GM18505 (cell line): ENCODE measurements around the gene PCYT2.

ENCODE experiments used
- ATAC-seq: cut with Tn5 transposase; IDR thresholded peaks from one replicate; pipeline ENCODE4 v1.9.1; 2021; ENCODE audit not compliant: unreplicated experiment
- POLR2A ChIP-seq: IDR thresholded peaks from 4 replicates; pipeline ENCODE4 v1.6.1; 2011; ENCODE audit warnings: borderline replicate concordance; ENCODE audit not compliant: insufficient read depth, insufficient read length; ENCODE audit errors: extremely low read depth

Gene PCYT2

DNA sequence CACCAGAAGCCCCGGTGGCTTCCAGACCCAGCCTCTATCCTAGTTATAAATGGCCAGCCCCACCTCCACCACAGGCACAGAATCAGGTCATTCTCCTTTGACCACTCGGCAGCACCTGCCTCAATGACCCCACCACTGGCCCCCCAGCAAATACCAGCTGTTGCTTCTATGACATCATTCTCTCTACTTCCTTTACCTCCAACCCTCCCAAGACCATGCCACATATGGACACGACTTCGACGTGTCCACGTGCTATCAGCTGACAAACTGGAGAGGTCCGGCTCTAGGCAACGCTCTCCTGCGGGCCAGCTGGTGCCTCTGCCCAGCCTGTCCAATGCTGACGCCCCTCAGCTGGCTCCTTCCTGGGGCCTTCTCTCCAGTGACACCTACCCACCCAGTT, 25.7 kb downstream of the PCYT2 start:
- ATAC-seq = no peak
- TF ChIP-seq POLR2A = peak; percentile 9

DNA sequence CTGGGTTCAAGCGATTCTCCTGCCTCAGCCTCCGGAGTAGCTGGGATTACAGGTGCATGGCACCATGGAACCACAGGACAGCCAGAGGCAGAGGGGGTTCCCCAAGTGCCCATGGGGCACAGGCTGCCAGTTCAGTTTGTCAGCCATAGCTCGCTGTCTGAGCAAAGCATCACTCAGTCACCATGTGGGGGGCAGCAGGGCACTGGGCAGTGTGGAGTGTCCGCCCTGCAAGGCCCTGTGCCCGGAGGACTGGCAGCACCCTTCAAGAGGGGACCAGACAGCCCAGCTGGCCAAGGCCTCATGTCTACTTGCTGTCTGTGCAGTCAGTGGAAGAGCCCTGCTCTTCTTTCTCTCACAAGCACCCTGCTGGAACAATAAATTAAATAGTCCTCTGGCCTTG, 26.2 kb downstream of the PCYT2 start:
- TF ChIP-seq POLR2A = no peak
- no peak for ATAC-seq

DNA sequence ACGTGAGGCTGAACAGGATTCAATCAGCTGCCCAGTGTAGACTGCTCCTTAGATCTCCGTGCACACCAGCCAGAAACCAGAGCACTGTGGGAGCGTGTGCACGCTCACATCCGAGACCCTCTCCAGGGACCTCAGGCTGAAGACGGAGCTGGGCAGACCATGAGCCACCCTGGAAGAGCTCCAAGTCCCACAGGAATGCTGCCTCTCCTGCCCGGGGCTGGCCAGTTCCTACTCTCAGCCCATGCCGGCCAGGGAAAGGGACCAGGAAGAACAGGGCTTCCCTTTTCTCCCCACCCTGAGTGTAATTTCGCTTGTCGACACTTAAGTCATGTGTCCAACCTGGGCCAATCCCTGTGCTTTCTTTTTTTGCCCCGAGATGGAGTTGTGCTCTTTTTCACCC, 26.7 kb downstream of the PCYT2 start:
- TF ChIP-seq POLR2A = no peak
- no peak for ATAC-seq

DNA sequence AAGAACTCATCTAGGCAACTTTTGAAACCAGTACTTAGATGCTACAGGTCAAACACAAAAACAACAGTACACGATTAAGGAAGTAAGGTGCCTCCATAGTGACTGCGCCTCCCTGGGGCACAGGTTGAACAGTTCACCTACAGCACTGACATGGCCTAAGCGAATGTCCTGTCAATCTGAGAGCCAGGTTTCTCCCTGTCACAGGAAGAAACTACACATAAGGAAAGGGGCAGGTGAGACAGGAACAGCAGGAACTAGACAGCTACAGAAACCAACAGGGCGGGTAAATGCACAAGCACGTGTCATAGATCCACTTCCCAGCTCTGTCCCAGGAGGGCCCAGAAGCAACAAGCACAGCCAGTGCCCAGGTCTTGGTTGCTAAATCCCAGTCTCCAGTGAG, 32.1 kb downstream of the PCYT2 start:
- TF ChIP-seq POLR2A = no peak
- no peak for ATAC-seq

DNA sequence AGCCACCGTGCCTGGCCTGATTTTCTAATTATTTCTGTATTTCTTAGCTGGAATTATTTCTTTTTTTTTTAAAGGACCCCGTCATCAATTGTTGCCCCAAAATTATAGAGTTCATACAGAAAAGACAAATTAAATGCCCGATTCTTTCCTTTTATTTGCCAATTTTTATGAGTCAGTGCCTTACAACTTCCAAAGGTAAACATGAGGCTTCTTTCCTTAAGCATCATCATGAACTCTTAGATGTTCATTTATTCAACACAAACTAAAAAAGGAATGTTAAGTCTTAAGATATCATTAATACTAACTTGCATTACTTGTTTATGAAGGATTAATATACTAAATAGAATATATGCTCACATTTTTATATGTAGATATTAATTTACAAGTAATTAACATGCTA, 32.9 kb downstream of the PCYT2 start:
- no peak for ATAC-seq
- TF ChIP-seq POLR2A = no peak

DNA sequence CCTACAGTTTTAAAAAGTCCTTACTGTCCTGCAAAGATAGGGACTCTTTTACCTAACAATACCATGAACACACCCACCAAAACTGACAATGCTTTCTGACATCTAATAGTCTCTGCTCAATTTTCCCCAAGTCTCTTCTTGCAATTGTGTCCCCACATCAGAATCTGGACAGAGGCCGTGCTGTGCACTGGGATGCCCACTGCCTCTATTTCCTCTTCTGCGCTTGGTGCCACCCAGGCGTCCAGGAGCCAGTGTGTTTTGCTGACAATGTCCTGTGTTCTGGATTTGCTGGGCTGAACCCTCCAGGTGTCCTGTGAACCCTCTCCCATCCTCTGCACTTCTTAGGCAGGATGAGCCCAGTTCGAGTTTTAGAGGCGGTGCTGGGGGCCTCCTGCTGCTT, 33.6 kb downstream of the PCYT2 start:
- ATAC-seq = no peak
- no peak for TF ChIP-seq POLR2A

DNA sequence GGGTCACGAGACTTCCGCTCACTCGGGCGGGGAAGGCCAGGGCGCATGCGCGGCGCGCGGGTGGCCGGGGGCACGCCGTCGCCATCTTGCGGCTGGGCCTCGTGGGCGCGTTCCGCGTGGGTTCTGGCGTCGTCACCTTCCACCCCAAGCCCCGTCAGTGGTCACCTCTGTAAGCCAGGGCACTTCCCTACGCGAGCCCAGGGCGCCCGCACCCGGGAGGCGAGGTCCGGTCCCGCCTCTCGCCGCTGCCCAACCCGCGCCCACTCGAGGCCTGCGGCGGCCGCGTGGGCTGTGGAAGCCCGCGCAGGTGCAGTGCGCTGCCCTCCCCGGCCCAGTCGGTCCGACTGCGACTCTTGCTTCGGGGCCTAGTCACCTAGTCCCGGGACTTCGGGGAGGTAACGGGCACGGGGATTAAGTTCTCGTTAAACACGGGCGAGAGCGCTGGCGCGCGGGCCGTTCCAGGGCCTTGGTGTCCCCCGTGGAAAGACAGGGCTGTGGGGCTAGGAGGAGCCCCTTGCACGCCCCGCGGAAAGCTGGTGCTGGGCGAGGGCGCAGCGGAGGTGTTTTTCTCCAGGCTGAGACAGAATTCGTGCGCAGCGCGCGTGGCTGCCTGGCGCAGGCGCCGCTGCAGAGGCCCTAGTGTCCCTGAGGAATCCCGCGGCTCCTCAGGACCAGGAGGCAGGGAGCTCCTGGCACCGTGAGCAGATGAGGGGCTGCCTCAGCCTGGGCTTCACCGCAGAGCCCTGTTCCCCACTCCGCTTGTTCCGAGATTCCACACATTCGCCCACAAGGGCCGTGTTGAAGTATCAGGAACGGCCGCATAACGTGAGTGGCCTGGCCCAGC, 39.6 kb downstream of the PCYT2 start:
- ATAC-seq = peak; percentile 51
- TF ChIP-seq POLR2A = peak; percentile 80

DNA sequence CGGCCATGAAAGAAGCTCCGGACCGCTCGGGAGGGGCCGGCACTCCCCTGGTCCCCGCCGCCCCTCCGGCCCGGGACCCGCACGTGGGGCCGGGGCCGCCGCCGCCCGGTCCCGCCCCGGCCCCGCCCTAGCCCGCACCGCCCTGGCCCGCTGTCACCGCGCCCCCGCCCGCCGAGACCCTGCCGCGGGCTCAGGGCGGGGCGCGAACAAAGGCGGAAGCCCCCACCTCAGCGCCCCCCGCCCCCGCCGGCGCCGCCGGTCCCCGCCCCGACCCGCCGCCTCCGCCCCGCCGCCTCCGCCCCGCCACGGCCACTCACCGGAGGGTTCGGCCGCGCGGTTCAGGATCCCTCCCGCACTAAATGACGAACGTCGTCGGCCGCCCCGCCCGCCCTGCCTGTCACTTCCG, 40.2 kb downstream of the PCYT2 start, which contains the start of gene ARHGDIA:
TSS of gene ARHGDIA (minus strand) at position 357 of the 406 bp plus-strand sequence. CDS start 1,407 bp downstream, outside the sequence.
- TF ChIP-seq POLR2A = no peak
- ATAC-seq = peak; percentile 20

DNA sequence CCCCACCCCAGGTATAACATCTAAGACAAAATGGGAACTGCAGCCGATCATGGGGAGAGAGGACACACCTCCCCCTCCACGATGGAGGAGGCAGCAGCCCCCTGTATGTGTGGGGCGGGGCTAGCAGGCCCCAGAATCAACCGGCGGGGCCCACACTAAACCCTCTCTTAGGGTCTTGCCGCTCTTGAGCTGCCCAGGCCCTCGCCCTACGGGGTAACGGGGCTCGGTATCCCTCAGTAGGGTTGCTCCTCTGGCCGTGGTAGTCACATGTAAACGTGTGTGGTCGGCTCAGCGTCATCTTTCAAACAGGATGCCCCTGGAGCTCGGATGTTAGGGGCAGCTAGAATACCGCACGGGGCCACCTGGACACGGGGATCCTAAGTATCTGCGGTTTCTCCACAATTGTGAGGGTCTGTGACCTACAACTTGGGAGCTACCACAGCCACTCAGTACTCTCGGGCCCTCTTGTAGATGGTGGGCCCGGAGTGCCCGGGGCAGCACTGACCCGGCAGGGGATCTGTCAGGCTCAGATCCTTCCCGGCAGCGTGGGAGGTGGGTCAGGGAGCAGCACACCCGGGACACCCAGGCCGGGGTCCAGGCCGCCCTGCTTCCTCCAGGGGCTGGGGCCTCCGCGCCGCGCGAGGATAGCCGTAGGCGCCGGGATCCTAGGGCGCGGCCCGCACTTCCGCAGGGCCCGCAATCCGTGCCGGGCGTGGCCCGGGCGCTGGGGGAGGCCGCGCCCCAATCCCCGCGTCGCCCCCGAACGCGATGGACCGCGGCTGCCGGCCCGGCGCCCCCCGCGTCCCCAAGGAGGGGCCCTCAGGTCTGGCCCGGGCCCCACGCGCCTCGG, 40.8 kb downstream of the PCYT2 start:
- no peak for TF ChIP-seq POLR2A
- peak; percentile 7 for ATAC-seq

DNA sequence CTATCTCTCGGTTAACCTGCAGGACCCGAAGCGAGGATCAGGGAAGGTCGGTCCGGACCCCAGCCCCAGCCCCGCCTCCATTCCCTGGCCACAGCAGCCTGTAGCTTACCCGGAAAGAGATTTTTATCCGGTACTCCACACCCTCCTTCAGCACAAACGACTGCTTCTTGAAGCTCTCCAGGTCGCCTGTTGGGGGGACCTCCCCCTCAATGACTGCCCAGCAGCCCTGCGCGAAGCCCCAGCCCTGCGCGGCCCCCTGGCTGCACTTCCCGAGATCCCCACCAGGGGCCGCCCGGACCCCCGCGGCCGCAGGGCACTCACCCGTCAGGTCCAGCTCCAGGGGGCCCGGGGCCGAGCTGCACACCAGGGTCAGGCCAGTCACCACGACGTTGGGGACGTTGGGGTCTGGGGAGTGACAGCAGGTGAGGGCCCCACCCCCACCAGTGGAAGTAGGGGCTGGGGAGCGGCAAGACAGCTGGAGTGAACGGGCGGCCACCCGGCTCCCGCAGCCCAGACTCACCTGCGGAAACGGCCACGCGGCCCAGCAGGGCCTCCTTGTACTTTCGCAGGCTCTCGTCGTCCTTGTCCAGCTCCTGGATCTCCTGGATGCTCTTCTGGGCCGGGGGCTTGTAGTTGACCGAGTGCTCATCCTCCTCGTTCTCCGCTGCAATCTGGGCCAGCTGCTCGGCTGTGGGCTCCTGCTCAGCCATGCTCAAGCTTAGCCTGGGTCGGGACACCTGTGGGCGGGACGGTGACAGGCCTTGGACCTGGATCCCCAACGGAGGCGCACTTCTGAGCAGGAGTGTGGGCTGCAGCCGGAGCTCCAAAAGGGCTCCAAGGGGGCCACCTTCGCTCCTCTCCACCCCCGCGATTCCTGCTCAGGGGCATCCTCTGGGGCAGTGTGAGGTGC, 41.7 kb downstream of the PCYT2 start:
- ATAC-seq = no peak
- no peak for TF ChIP-seq POLR2A

DNA sequence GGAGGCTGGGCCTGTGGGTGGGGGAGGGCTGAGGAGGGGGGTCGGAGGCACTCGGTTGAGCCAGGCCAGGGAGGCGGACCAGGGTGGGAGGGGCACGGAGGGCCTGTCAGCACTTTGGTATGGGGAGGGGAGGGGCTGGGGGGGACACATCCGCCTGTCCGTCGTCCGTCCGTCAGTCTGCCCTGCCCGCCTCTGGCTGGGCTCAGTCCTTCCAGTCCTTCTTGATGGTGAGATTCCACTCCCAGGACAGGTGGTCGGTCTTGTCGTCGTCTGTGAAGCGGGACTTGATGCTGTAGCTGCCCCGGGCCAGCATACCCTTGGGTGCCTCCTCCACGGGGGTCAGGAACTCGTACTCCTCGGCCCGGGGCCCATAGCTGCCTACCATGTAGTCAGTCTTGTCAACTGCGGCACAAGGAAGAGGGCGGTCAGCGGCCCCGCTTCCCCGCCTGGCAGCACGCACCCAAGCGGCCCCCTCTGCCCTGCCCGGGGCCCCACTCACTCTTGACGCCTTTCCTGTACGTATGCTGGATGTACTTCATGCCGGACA, 42.5 kb downstream of the PCYT2 start:
- ATAC-seq = no peak
- peak; percentile 9 for TF ChIP-seq POLR2A

DNA sequence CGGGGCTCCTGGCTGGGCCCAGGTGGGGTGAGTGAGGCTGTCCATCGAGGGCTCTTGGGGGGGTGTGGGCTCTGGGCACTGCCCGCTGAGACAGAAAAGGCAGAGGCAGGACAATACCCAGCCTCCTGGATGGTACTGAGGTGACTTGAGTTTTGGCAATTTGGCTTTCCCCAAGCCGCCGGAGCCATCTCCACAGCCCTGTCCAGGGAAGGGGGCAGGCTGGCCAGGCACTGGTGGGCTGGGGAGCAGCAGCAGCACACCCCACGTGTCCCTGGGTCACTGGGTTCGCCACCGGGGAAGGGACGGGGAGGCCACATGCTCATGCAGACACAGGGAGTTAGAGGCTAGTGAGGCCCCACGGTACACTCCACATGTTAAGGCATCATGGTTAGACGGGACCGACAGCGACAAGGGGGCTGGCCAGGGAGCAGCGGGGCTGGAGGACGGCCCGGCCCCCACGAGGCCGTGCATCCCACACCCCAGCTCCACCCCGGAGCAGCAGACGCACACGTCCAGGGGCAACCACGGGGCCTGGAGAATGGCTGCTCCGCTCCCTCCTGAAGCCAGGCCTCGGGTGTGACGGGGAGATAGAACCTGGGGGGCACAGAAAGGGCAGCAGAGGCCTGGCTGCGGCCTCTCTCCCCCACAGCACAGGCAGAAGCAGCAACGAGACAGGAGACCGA, 43.1 kb downstream of the PCYT2 start:
- no peak for TF ChIP-seq POLR2A
- ATAC-seq = no peak
